H4 (cell line): ENCODE data around the gene PTK7. TPM values are rescaled to one million over a fixed set of nuclear protein-coding genes. Genes with fewer than 3 reads are reported as not detected.
A peak's percentile ranks its signal among the peaks of the same experiment; 100 is the strongest.

Experiments used
- DNase-seq: peaks from one replicate; pipeline ENCODE4 v3.0.0-alpha.2; 2015; ENCODE audit warnings: low spot score
- total RNA-seq: library from RNA; depleted of rRNA; stranded (reverse); fragments of >200 nt; shearing (Covaris generic); gene quantifications from 2 replicates; pipeline ENCODE4 v1.2.3, GENCODE V29; 2014

Gene PTK7
- total RNA-seq, 1 experiment from 2014 or later = 46.0 TPM

- no peak for DNase-seq
Observed at GRCh38 chr6:43180058-43180457, 103.9 kb downstream of the PTK7 start.

- DNase-seq = no peak
Observed at GRCh38 chr6:43180985-43181384, 104.9 kb downstream of the PTK7 start.

GRCh38 chr6:43181621-43181941 is 105.5 kb downstream of the PTK7 start:
- no peak for DNase-seq

GRCh38 chr6:43181942-43182860 is 106.1 kb downstream of the PTK7 start, which contains the start of gene CUL9:
TSS of gene CUL9 (plus strand) at chr6:43182196. CDS start at chr6:43184311, 2,115 bp downstream.
- peak; percentile 79 for DNase-seq

GRCh38 chr6:43183441-43183840 is 107.3 kb downstream of the PTK7 start:
- no peak for DNase-seq

GRCh38 chr6:43184268-43184985 is 108.3 kb downstream of the PTK7 start:
- DNase-seq = no peak

- DNase-seq = no peak
Observed at GRCh38 chr6:43185391-43185985, 109.4 kb downstream of the PTK7 start.

- no peak for DNase-seq
Observed at GRCh38 chr6:43186019-43186418, 109.9 kb downstream of the PTK7 start.

GRCh38 chr6:43186706-43187105 is 110.6 kb downstream of the PTK7 start:
- no peak for DNase-seq

GRCh38 chr6:43187821-43188220 is 111.7 kb downstream of the PTK7 start:
- DNase-seq = no peak

GRCh38 chr6:43188426-43188825 is 112.3 kb downstream of the PTK7 start:
- DNase-seq = no peak

GRCh38 chr6:43189776-43190304 is 113.7 kb downstream of the PTK7 start:
- no peak for DNase-seq

- no peak for DNase-seq
Observed at GRCh38 chr6:43192911-43193310, 116.8 kb downstream of the PTK7 start.

GRCh38 chr6:43193929-43194328 is 117.8 kb downstream of the PTK7 start:
- no peak for DNase-seq

- DNase-seq = no peak
Observed at GRCh38 chr6:43196337-43196736, 120.2 kb downstream of the PTK7 start.

- no peak for DNase-seq
Observed at GRCh38 chr6:43199912-43200311, 123.8 kb downstream of the PTK7 start.

- no peak for DNase-seq
Observed at GRCh38 chr6:43200541-43200940, 124.4 kb downstream of the PTK7 start.

- DNase-seq = no peak
Observed at GRCh38 chr6:43202451-43202850, 126.3 kb downstream of the PTK7 start.

GRCh38 chr6:43203029-43203717 is 127.1 kb downstream of the PTK7 start:
- DNase-seq = no peak

GRCh38 chr6:43203718-43204095 is 127.6 kb downstream of the PTK7 start:
- no peak for DNase-seq

- DNase-seq = no peak
Observed at GRCh38 chr6:43204271-43205105, 128.4 kb downstream of the PTK7 start.
